Muscle of back (tissue), 11 donors: ENCODE data around the gene CIROP. TPM values are rescaled to one million over a fixed set of nuclear protein-coding genes. Genes with fewer than 3 reads are reported as not detected.

Experiments used
- DNase-seq, 3 donors: peaks; one replicate each; pipeline versions ENCODE4 v3.0.0 to v3.0.0-alpha.2; 2013
- polyA plus RNA-seq, 10 donors: library from polyadenylated mRNA; unstranded; fragments of 120-200 nt; gene quantifications; one replicate each; pipeline ENCODE4 v1.2.1, GENCODE V29; 2013; ENCODE audit not compliant: insufficient read length in 10 of 10

Gene CIROP
- polyA plus RNA-seq, 10 donors = not detected

GRCh38 chr14:23052182-23052623, 52.6 kb downstream of the CIROP start:
- DNase-seq = no peak

- DNase-seq = no peak
These were observed 53.4 kb downstream of the CIROP start for GRCh38 chr14:23051141-23052057.

Other genes with a start within 250 kb of the CIROP start
- gene LRP10, start 233.2 kb downstream of the CIROP start, polyA plus RNA-seq = 10 to 100 TPM; 31.1 to 47.0 (median 41.9) TPM
- gene REM2, start 221.8 kb downstream of the CIROP start, polyA plus RNA-seq = under 1 TPM in 8 of 10 donors, not detected in 2; 0.09 to 0.16 (median 0.13) TPM
- 10 to 100 TPM; 49.2 to 64.7 (median 54.2) TPM for gene RBM23, start 185.8 kb downstream of the CIROP start, polyA plus RNA-seq
- gene PRMT5, start 175.6 kb downstream of the CIROP start, polyA plus RNA-seq = 10 to 100 TPM; 50.8 to 88.7 (median 68.7) TPM
- gene HAUS4, start 147.9 kb downstream of the CIROP start, polyA plus RNA-seq = 10 to 100 TPM; 28.3 to 43.9 (median 36.7) TPM
- gene AJUBA, start 122.4 kb downstream of the CIROP start, polyA plus RNA-seq = 10 to 100 TPM; 27.1 to 54.6 (median 41.4) TPM
- 10 to 100 TPM in 6 of 10 donors, 1 to 10 TPM in 4; 8.4 to 13.8 (median 10.5) TPM for gene C14orf93, start 94.8 kb downstream of the CIROP start, polyA plus RNA-seq
- 100 to 1,000 TPM; 181 to 282 (median 212) TPM for gene PSMB5, start 70.1 kb downstream of the CIROP start, polyA plus RNA-seq
- gene PSMB11, start 62.8 kb downstream of the CIROP start, polyA plus RNA-seq = not detected
- 1 to 10 TPM; 2.8 to 5.5 (median 3.8) TPM for gene CDH24, start 47.5 kb downstream of the CIROP start, polyA plus RNA-seq
- gene ACIN1, start 9.9 kb downstream of the CIROP start, polyA plus RNA-seq = 100 to 1,000 TPM; 103 to 183 (median 143) TPM
- gene C14orf119, start 9.5 kb downstream of the CIROP start, polyA plus RNA-seq = 10 to 100 TPM; 43.6 to 66.0 (median 52.5) TPM
- under 1 TPM in 6 of 10 donors, not detected in 4; 0.13 to 0.25 (median 0.18) TPM for gene CEBPE, start 14.3 kb upstream of the CIROP start, polyA plus RNA-seq
- 10 to 100 TPM in 2 of 10 donors, 1 to 10 TPM in 8; 3.5 to 15.3 (median 4.0) TPM for gene SLC7A8, start 78.7 kb upstream of the CIROP start, polyA plus RNA-seq
- under 1 TPM in 3 of 10 donors, not detected in 7; 0.28 to 0.80 (median 0.35) TPM for gene RNF212B, start 132.9 kb upstream of the CIROP start, polyA plus RNA-seq
- 10 to 100 TPM in 5 of 10 donors, 1 to 10 TPM in 5; 8.1 to 11.5 (median 9.8) TPM for gene HOMEZ, start 181.1 kb upstream of the CIROP start, polyA plus RNA-seq
- gene PPP1R3E, start 197.9 kb upstream of the CIROP start, polyA plus RNA-seq = 10 to 100 TPM in 8 of 10 donors, 1 to 10 TPM in 2; 9.4 to 24.3 (median 13.4) TPM
- 10 to 100 TPM; 28.1 to 36.6 (median 30.8) TPM for gene BCL2L2, start 201.8 kb upstream of the CIROP start, polyA plus RNA-seq
- gene PABPN1, start 216.5 kb upstream of the CIROP start, polyA plus RNA-seq = 100 to 1,000 TPM in 7 of 10 donors, 10 to 100 TPM in 3; 88.9 to 153 (median 105) TPM
- 10 to 100 TPM; 15.7 to 27.6 (median 20.1) TPM for gene SLC22A17, start 247.9 kb upstream of the CIROP start, polyA plus RNA-seq